Transverse colon (tissue), 3 donors: ENCODE results near the gene IFITM1.

ENCODE experiments used
- CTCF ChIP-seq, 5 experiments: fragments of 200-600 bp in 3 of 5; fragments of 450-650 bp in 2 of 5; sonication (generic) in 3 of 5; IDR thresholded peaks; 1 replicate in 2 of 5; 2 replicates in 3 of 5; pipeline ENCODE4 v1.5.1; 2016 to 2017; ENCODE audit warnings: antibody characterized with exemption in 5 of 5, inconsistent platforms in 3 of 5, mild to moderate bottlenecking in 2 of 5, moderate library complexity in 1 of 5
- POLR2A ChIP-seq: fragments of 450-650 bp; IDR thresholded peaks from one replicate; pipeline ENCODE4 v1.6.1; 2016; ENCODE audit warnings: antibody characterized with exemption, mild to moderate bottlenecking, moderate library complexity

- TF ChIP-seq CTCF (IDR thresholded peaks at IDR 0.05) (no peak), POLR2A (no peak)
Measured at GRCh38 chr11:350723-351255, 36.9 kb downstream of the IFITM1 start.
